ENCODE data around the gene MYO1C.
"Not testable (repeated sequence)": the region's sequence is repeated elsewhere in the genome, so short reads cannot be mapped to it uniquely, and the experiment has no call there.

The MYO1C gene

GRCh38 chr17:1420163-1420562 lies 72.3 kb downstream of the MYO1C start:
- no peak for DNase-seq

- DNase-seq, result not testable (repeated sequence)
Measured at GRCh38 chr17:1418476-1418875, 74.0 kb downstream of the MYO1C start.

DNA sequence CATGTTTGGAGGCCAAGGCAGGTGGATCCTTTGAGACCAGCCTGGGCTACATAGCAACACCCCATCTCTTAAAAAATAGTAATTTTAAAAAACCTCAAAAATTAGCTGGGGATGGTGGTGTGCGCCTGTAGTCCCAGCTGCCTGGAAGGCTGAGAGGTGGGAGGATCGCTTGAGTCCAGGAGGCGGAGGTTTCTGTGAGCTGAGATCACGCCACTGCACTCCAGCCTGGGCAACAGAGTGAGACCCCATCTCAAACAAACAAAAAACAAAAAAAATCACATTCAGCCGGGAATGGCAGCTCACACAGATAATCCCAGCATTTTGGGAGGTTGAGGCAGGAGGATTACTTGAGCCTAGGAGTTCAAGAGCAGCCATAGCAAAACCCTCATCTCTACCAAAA lies 76.1 kb downstream of the MYO1C start:
- no peak for DNase-seq

- no peak for DNase-seq
Measured at GRCh38 chr17:1414634-1415033, 77.9 kb downstream of the MYO1C start.

Data from NCI-H1092 (cell line).